Fibroblast of mammary gland (primary cell): Measurements from ENCODE around the gene PLEKHS1.
"Not testable (repeated sequence)": the region's sequence is repeated elsewhere in the genome, so short reads cannot be mapped to it uniquely, and the experiment has no call there.

Source experiments
- DNase-seq: peaks from one replicate; pipeline ENCODE4 v3.0.0-alpha.2; 2010; ENCODE audit warnings: low read depth
- H3K4me3 ChIP-seq: 2 replicates; pipeline ENCODE4 v1.5.1; 2011; ENCODE audit warnings: low read depth, mild to moderate bottlenecking, low read length, moderate library complexity; ENCODE audit not compliant: control insufficient read depth
- TF ChIP-seq, protein P1 (sequence below): conservative IDR thresholded peaks from 2 replicates; pipeline ENCODE4 v1.5.1; 2011; ENCODE audit warnings: low read depth, low read length, inconsistent platforms; ENCODE audit not compliant: control insufficient read depth, insufficient read depth

Gene PLEKHS1

DNA sequence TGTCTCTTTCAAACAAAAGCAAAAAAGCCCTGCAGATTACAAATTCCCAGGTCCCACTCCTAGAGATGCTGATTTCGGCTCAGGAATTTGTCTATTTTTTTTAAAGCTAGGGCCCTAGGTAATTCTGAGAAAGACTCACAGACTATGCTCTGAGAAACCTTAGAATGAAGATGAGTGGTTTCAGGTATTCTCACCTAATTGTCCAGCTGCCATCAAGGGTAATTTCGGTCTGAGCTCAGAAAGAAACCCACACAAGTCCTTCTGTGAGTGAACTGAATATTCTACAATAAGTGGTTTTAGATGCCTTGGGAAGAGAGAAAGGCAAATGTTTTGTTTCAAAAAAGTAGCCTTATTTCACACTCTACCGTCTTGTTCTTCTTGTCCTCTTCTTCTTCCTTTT, 56.7 kb downstream of the PLEKHS1 start:
- no peak for DNase-seq
- H3K4me3 ChIP-seq: no peak overlapping the region
- TF ChIP-seq, protein P1, sequence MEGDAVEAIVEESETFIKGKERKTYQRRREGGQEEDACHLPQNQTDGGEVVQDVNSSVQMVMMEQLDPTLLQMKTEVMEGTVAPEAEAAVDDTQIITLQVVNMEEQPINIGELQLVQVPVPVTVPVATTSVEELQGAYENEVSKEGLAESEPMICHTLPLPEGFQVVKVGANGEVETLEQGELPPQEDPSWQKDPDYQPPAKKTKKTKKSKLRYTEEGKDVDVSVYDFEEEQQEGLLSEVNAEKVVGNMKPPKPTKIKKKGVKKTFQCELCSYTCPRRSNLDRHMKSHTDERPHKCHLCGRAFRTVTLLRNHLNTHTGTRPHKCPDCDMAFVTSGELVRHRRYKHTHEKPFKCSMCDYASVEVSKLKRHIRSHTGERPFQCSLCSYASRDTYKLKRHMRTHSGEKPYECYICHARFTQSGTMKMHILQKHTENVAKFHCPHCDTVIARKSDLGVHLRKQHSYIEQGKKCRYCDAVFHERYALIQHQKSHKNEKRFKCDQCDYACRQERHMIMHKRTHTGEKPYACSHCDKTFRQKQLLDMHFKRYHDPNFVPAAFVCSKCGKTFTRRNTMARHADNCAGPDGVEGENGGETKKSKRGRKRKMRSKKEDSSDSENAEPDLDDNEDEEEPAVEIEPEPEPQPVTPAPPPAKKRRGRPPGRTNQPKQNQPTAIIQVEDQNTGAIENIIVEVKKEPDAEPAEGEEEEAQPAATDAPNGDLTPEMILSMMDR: no peak

DNA sequence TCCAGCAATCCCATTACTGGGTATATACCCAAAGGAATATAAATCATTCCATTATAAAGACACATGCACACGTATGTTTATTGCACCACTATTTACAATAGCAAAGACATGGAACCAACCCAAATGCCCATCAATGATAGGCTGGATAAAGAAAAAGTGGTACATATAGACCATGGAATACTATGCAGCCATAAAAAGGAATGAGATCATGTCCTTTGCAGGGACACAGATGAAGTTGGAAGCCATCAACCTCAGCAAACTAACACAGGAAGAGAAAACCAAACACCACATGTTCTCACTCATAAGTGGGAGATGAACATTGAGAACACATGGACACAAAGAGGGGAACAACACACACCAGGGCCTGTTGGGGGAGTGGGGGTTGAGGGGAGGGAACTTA, 63.2 kb downstream of the PLEKHS1 start:
- DNase-seq, H3K4me3 ChIP-seq: not testable (repeated sequence)

GRCh38 chr10:113819989-113820388, 68.5 kb downstream of the PLEKHS1 start:
- no peak overlapping the region for H3K4me3 ChIP-seq
- TF ChIP-seq, protein P1: no peak
- DNase-seq: no peak

DNA sequence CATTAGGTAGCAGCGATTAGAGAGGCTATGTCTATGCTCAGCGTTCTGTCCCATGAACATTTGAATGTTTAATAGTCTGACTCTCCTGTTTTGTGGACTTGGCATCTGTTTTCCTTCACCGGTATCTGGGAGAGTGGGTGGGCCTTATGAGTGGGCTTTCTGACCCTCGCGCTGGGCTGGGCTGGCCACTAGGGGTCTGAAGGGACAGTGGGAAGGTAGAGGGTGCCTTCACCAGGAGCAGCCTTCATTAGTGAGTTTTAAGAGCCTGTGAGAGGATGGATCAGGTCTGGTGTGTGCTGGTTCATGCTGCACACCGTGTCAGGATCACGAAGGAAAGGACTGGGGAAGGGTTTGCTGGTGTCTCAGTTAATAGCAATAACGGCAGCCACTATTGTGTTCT, 69.0 kb downstream of the PLEKHS1 start:
- DNase-seq: no peak
- TF ChIP-seq, protein P1: no peak
- no peak overlapping the region for H3K4me3 ChIP-seq

DNA sequence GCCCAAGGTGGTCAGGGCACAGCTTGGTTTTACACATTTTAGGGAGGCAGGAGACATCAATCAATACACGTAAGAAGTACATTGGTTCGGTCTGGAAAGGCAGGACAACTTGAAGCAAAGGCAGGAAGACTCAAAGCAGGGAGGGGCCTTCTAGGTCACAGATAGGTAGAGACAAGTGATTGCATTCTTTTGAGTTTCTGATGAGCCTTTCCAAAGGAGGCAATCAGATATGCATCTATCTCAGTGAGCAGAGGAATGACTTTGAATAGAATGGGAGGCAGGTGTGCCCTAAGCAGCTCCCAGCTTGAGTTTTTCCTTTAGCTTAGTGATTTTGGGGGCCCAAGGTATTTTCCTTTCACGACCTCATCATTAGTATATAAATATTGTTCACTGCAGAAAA, 69.8 kb downstream of the PLEKHS1 start:
- not testable (repeated sequence) for H3K4me3 ChIP-seq, DNase-seq

GRCh38 chr10:113822174-113822573, 70.7 kb downstream of the PLEKHS1 start:
- TF ChIP-seq, protein P1: no peak
- DNase-seq: no peak
- H3K4me3 ChIP-seq: no peak overlapping the region

DNA sequence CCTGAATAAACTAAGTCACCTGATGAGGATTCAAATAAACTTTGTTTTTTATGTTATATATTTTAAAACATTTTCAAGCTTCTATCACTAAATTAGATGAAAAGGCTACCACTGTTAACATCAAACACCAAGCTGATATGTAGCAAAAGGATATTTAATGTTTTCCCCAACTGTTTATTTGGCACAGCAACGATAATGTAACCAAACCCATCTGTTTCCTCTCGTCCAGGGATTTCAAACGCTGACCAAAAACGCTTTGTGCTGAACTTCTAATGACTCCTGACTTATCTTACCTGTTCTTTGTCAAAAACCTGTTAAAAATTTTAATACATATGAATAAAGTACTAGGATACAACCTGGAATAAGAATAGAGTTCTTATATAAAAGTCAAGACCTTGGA, 71.9 kb downstream of the PLEKHS1 start:
- TF ChIP-seq, protein P1: no peak
- H3K4me3 ChIP-seq: no peak overlapping the region
- DNase-seq: no peak

- H3K4me3 ChIP-seq: no peak overlapping the region
- TF ChIP-seq, protein P1: no peak
- no peak for DNase-seq
Observed at GRCh38 chr10:113825791-113826190, 74.3 kb downstream of the PLEKHS1 start.

GRCh38 chr10:113828567-113828966, 77.1 kb downstream of the PLEKHS1 start:
- DNase-seq, H3K4me3 ChIP-seq: not testable (repeated sequence)
